ENCODE results near the gene IL3RA. TPM values are rescaled to one million over a fixed set of nuclear protein-coding genes. Genes with fewer than 3 reads are reported as not detected.
"Not testable (repeated sequence)": the region's sequence is repeated elsewhere in the genome, so short reads cannot be mapped to it uniquely, and the experiment has no call there.

The IL3RA gene
- total RNA-seq, 1 donor from 2014 or later, result 59.9 TPM

GRCh38 chrX:1308476-1308875, 28.1 kb upstream of the IL3RA start:
- H3K4me1 ChIP-seq, result no peaks in the 10 kb centered on the region
- no peak for DNase-seq
- TF ChIP-seq CTCF (IDR thresholded peaks at IDR 0.05), result no peak
- intact Hi-C loops (cut with DNase I), result no loop called here
- no peaks in the 10 kb centered on the region for H3K27me3 ChIP-seq (ENCODE audit: low read depth)
- H3K9me3 ChIP-seq, result no peaks in the 10 kb centered on the region
- no peak overlapping the region for H3K4me3 ChIP-seq
- peaks cover 5% of the 10 kb centered on the region for H3K36me3 ChIP-seq
- ATAC-seq, result no peak
- no peak overlapping the region for H3K27ac ChIP-seq

GRCh38 chrX:1308917-1309316, 27.7 kb upstream of the IL3RA start:
- ATAC-seq; H3K4me3 ChIP-seq; intact Hi-C loops (cut with DNase I); H3K9me3 ChIP-seq; H3K27me3 ChIP-seq (ENCODE audit: low read depth); H3K36me3 ChIP-seq; H3K4me1 ChIP-seq; H3K27ac ChIP-seq; DNase-seq: not testable (repeated sequence)

DNA sequence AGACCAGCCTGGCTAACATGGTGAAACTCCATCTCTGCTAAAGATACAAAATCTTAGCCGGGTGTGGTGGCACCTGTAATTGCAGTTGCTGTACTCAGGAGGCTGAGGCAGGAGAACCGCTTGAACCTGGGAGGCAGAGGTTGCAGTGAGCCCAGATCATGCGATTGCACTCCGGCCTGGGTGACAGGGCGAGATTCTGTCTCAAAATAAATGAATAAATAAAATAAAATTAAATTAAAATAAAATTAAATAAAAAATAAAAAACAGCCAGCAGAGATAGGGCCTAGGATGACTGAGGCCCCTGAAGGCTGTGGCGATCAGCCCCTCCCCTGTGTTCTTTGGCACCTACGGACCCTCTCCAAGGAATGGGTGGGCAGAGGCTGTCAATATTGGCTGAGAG, 22.8 kb upstream of the IL3RA start:
- DNase-seq, result no peak
- TF ChIP-seq CTCF (IDR thresholded peaks at IDR 0.05), result no peak
- H3K27ac ChIP-seq, result no peak overlapping the region
- H3K9me3 ChIP-seq, result no peaks in the 10 kb centered on the region
- no peaks in the 10 kb centered on the region for H3K27me3 ChIP-seq (ENCODE audit: low read depth)
- no peaks in the 10 kb centered on the region for H3K36me3 ChIP-seq
- no peaks in the 10 kb centered on the region for H3K4me1 ChIP-seq
- no peak for ATAC-seq
- intact Hi-C loops (cut with DNase I), result no loop called here
- no peak overlapping the region for H3K4me3 ChIP-seq

DNA sequence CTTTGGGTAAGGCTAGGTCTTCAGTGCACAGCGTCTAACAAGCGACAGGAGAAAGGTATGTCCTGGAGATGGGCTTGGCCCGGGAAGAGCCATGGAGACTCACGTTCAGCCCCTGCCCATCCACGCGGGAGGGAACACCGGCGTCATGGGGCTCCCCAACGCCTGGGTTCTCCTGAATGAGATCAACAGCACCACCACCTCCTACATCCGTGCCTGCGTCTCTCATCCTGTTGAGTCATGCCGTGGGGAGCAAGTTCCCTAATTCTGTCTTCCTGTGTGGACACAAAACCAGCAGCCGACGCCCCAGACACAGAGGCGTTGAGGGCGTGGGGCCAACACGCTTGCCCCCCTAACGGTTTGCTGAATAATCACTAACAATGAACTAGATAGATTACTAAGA, 20.1 kb upstream of the IL3RA start:
- Histone ChIP-seq H3K4me3 (no peak overlapping the region), H3K27me3 (ENCODE audit: low read depth) (no peaks in the 10 kb centered on the region), H3K36me3 (no peaks in the 10 kb centered on the region), H3K4me1 (no peaks in the 10 kb centered on the region), H3K9me3 (no peaks in the 10 kb centered on the region), H3K27ac (no peak overlapping the region)
- intact Hi-C loops (cut with DNase I), result no loop called here
- peak; percentile 87 to 92 for ATAC-seq
- TF ChIP-seq CTCF (IDR thresholded peaks at IDR 0.05), result no peak
- peak; percentile 89 for DNase-seq

GRCh38 chrX:1321674-1322073, 14.9 kb upstream of the IL3RA start:
- H3K9me3 ChIP-seq, result no peaks in the 10 kb centered on the region
- no peak overlapping the region for H3K4me3 ChIP-seq
- no peak overlapping the region for H3K27ac ChIP-seq
- ATAC-seq (no peak), DNase-seq (no peak)
- H3K4me1 ChIP-seq, result no peaks in the 10 kb centered on the region
- TF ChIP-seq CTCF (IDR thresholded peaks at IDR 0.05), result no peak
- no peaks in the 10 kb centered on the region for H3K27me3 ChIP-seq (ENCODE audit: low read depth)
- H3K36me3 ChIP-seq, result no peaks in the 10 kb centered on the region
- intact Hi-C loops (cut with DNase I), result no loop called here

DNA sequence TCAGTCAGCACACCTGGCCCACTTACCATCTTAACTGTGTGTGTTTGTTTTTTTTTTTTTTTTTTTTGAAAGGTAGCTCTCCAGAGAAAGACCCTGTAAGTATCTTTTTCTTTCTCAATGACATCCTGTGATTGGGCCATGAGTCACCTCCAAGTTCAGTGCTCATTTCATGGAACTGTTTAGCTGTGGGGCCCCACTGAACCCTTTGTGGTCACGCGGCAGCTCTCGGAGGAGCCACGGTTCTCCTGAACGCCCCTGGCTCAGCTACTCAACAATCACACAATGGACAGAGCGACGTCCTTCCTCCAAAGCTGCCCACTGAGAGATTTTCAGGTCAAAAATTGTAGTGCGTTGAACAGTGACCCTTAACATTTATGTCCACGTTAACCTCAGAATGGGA, 14.2 kb upstream of the IL3RA start:
- Histone ChIP-seq H3K36me3 (no peaks in the 10 kb centered on the region), H3K4me3 (no peak overlapping the region), H3K27ac (no peak overlapping the region), H3K27me3 (ENCODE audit: low read depth) (no peaks in the 10 kb centered on the region), H3K9me3 (no peaks in the 10 kb centered on the region), H3K4me1 (no peaks in the 10 kb centered on the region)
- intact Hi-C loops (cut with DNase I), result no loop called here
- no peak for TF ChIP-seq CTCF (IDR thresholded peaks at IDR 0.05)
- no peak for DNase-seq
- no peak for ATAC-seq

Measured in lower lobe of right lung (tissue), 2 donors.